ENCODE measurements around the gene SCN4A. TPM values are rescaled to one million over a fixed set of nuclear protein-coding genes. Genes with fewer than 3 reads are reported as not detected.

Gene SCN4A
- total and polyA plus RNA-seq, 2 of the 13 experiments (the other 11 are each of a cell fraction or from before 2014, with no cell fraction given): 0.02 to 0.03 TPM

DNA sequence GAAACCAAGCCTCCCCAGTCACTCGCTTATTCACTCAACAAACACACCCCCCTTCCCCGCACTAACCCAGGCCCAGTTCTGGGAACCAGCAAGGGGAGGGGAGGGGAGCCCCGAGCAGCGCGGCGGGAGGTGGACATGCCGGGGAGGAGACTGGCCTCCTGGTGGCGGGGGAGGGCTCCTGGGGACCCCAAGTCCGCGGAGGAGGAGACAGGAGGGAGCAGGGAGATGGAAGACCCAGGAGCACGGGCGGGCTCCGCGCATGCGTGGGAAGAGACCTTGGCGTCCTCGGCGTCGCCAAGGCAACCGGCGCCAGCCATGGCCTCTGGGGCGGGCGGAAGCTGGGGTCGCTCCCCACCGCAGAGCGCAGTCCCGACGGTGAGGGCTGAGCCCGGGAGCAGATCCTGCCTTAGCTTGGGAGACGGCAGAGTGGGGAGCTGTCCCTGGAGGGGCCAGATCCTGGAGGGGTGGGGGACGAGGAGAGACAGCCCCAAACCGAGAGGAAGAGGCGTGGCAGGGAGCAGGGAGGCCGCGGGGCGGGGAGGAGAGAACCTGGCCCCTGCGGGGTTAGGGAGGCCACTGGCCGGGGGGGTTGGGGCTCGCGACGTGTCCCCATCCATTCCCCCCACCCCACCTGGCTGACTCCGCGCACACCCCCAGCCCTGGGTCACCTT, 25.5 kb upstream of the SCN4A start, which contains the start of gene PRR29 (continued):
- TF ChIP-seq KIAA2018 (CRISPR knock-in tag; IDR thresholded peaks at IDR 0.05; ENCODE audit: borderline replicate concordance) (no peak), MTA1 (CRISPR knock-in tag; IDR thresholded peaks at IDR 0.05; ENCODE audit: borderline replicate concordance) (no peak), PAX8 (CRISPR knock-in tag; IDR thresholded peaks at IDR 0.05; ENCODE audit: borderline replicate concordance) (no peak; the same call in 1 of the 2 replicates), ZNF547 (CRISPR knock-in tag; IDR thresholded peaks at IDR 0.05) (no peak), SUZ12 (IDR thresholded peaks at IDR 0.05; ENCODE audit: low read depth, low read length) (no peak), SP5 (CRISPR knock-in tag; IDR thresholded peaks at IDR 0.05; ENCODE audit: borderline replicate concordance, low read depth) (0 out of 2 replicates have a peak, but pooled peaks have one; percentile 33), EED (CRISPR knock-in tag; IDR thresholded peaks at IDR 0.05) (no peak), NFYB (CRISPR knock-in tag; IDR thresholded peaks at IDR 0.05) (no peak), GABPA (IDR thresholded peaks at IDR 0.05; ENCODE audit: low read depth, low read length) (no peak), GABPA (CRISPR knock-in tag; IDR thresholded peaks at IDR 0.05; ENCODE audit: low read depth) (no peak), ZSCAN21 (CRISPR knock-in tag; IDR thresholded peaks at IDR 0.05; ENCODE audit: borderline replicate concordance) (no peak), ELK4 (CRISPR knock-in tag; IDR thresholded peaks at IDR 0.05; ENCODE audit: borderline replicate concordance) (no peak), HDAC2 (CRISPR knock-in tag; IDR thresholded peaks at IDR 0.05) (no peak), PCBP2 (optimal IDR thresholded peaks at IDR 0.05; ENCODE audit: low read depth, low read length, poor library complexity, severe bottlenecking) (no peak), POLR2G (IDR thresholded peaks at IDR 0.05; ENCODE audit: low read depth, low read length) (no peak), ADNP (CRISPR knock-in tag; IDR thresholded peaks at IDR 0.05) (no peak), ZSCAN25 (CRISPR knock-in tag; IDR thresholded peaks at IDR 0.05) (peak; percentile 49; the same call in 1 of the 2 replicates), ASH2L (IDR thresholded peaks at IDR 0.05; ENCODE audit: insufficient read length, low read depth, low read length) (no peak)
- TF ChIP-seq, protein P1, sequence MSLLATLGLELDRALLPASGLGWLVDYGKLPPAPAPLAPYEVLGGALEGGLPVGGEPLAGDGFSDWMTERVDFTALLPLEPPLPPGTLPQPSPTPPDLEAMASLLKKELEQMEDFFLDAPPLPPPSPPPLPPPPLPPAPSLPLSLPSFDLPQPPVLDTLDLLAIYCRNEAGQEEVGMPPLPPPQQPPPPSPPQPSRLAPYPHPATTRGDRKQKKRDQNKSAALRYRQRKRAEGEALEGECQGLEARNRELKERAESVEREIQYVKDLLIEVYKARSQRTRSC (CRISPR knock-in tag; IDR thresholded peaks at IDR 0.05; ENCODE audit: low read depth): no peak
- TF ChIP-seq, protein P2, sequence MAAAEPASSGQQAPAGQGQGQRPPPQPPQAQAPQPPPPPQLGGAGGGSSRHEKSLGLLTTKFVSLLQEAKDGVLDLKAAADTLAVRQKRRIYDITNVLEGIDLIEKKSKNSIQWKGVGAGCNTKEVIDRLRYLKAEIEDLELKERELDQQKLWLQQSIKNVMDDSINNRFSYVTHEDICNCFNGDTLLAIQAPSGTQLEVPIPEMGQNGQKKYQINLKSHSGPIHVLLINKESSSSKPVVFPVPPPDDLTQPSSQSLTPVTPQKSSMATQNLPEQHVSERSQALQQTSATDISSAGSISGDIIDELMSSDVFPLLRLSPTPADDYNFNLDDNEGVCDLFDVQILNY (CRISPR knock-in tag; conservative IDR thresholded peaks at IDR 0.05): peak; percentile 15; the same call in 1 of the 2 replicates

Measured in HepG2 (cell line).